ENCODE results near the gene NAGA.

NAGA gene

GRCh38 chr22:42069801-42070516 is 653 bp downstream of the NAGA start:
- Mint-ChIP-seq H3K36me3 (peaks cover 30% of the 10 kb centered on the region), H3K4me1 (peaks cover 54% of the 10 kb centered on the region), H3K27me3 (no peaks in the 10 kb centered on the region), H3K4me3 (peak overlapping the region; percentile 85), H3K9me3 (no peaks in the 10 kb centered on the region), H3K27ac (peak overlapping the region; percentile 92)
- DNase-seq: no peak
- CTCF ChIA-PET: interaction anchor here (0.8 kb wide), 1 partner anchor 101 kb away, joined by 3 read pairs; no protein-coding TSS in a partner anchor

GRCh38 chr22:42068291-42068690 is 2.3 kb downstream of the NAGA start:
- no peak overlapping the region for H3K27ac Mint-ChIP-seq
- H3K9me3 Mint-ChIP-seq: no peaks in the 10 kb centered on the region
- CTCF ChIA-PET: no interaction called here
- peaks cover 34% of the 10 kb centered on the region for H3K36me3 Mint-ChIP-seq
- no peak for DNase-seq
- peaks cover 43% of the 10 kb centered on the region for H3K4me1 Mint-ChIP-seq
- no peaks in the 10 kb centered on the region for H3K27me3 Mint-ChIP-seq
- H3K4me3 Mint-ChIP-seq: no peak overlapping the region

GRCh38 chr22:42067671-42068251 is 2.9 kb downstream of the NAGA start:
- H3K27ac Mint-ChIP-seq: no peak overlapping the region
- CTCF ChIA-PET: no interaction called here
- no peaks in the 10 kb centered on the region for H3K27me3 Mint-ChIP-seq
- H3K4me1 Mint-ChIP-seq: peaks cover 39% of the 10 kb centered on the region
- DNase-seq: no peak
- no peak overlapping the region for H3K4me3 Mint-ChIP-seq
- no peaks in the 10 kb centered on the region for H3K9me3 Mint-ChIP-seq
- peaks cover 38% of the 10 kb centered on the region for H3K36me3 Mint-ChIP-seq

- Mint-ChIP-seq H3K27me3 (no peaks in the 10 kb centered on the region), H3K4me3 (no peak overlapping the region), H3K36me3 (peaks cover 43% of the 10 kb centered on the region), H3K27ac (no peak overlapping the region), H3K4me1 (peaks cover 34% of the 10 kb centered on the region), H3K9me3 (no peaks in the 10 kb centered on the region)
- CTCF ChIA-PET: no interaction called here
- DNase-seq: no peak
These were observed 3.7 kb downstream of the NAGA start for GRCh38 chr22:42066937-42067336.

- Mint-ChIP-seq H3K27ac (no peak overlapping the region), H3K36me3 (peaks cover 47% of the 10 kb centered on the region), H3K27me3 (no peaks in the 10 kb centered on the region), H3K4me3 (no peak overlapping the region), H3K9me3 (no peaks in the 10 kb centered on the region), H3K4me1 (peaks cover 27% of the 10 kb centered on the region)
- CTCF ChIA-PET: no interaction called here
- no peak for DNase-seq
These were observed 4.4 kb downstream of the NAGA start for GRCh38 chr22:42066126-42066761.

- peaks cover 54% of the 10 kb centered on the region for H3K36me3 Mint-ChIP-seq
These were observed 5.0 kb downstream of the NAGA start for GRCh38 chr22:42065438-42066125.

GRCh38 chr22:42064629-42065028 is 6.0 kb downstream of the NAGA start:
- Mint-ChIP-seq H3K27ac (no peak overlapping the region), H3K4me1 (peaks cover 13% of the 10 kb centered on the region)
- CTCF ChIA-PET: interaction anchor here (1.0 to 1.3 kb wide), 2 partner anchors 20 to 52 kb away, joined by 3 to 4 read pairs; no protein-coding TSS in a partner anchor

More at GRCh38 chr22:42065438-42066125, 5.0 kb downstream of the NAGA start:
- peaks cover 21% of the 10 kb centered on the region for H3K4me1 Mint-ChIP-seq
- H3K9me3 Mint-ChIP-seq: no peaks in the 10 kb centered on the region
- no peak overlapping the region for H3K27ac Mint-ChIP-seq
- CTCF ChIA-PET: interaction anchor here (1.0 to 1.3 kb wide), 2 partner anchors 21 to 53 kb away, joined by 3 to 4 read pairs; no protein-coding TSS in a partner anchor
- no peak for DNase-seq
- H3K4me3 Mint-ChIP-seq: no peak overlapping the region
- no peaks in the 10 kb centered on the region for H3K27me3 Mint-ChIP-seq

GRCh38 chr22:42062506-42063170 is 8.0 kb downstream of the NAGA start:
- no peak for DNase-seq
- Mint-ChIP-seq H3K4me1 (no peaks in the 10 kb centered on the region), H3K27ac (no peak overlapping the region), H3K36me3 (peaks cover 70% of the 10 kb centered on the region), H3K9me3 (peaks cover 4% of the 10 kb centered on the region), H3K27me3 (no peaks in the 10 kb centered on the region), H3K4me3 (no peak overlapping the region)
- CTCF ChIA-PET: no interaction called here

More at GRCh38 chr22:42064629-42065028, 6.0 kb downstream of the NAGA start:
- Mint-ChIP-seq H3K27me3 (no peaks in the 10 kb centered on the region), H3K36me3 (peaks cover 63% of the 10 kb centered on the region), H3K9me3 (no peaks in the 10 kb centered on the region), H3K4me3 (no peak overlapping the region)
- DNase-seq: no peak

- no peaks in the 10 kb centered on the region for H3K4me1 Mint-ChIP-seq
- peak overlapping the region; percentile 60 for H3K27ac Mint-ChIP-seq
- no peak overlapping the region for H3K4me3 Mint-ChIP-seq
- peaks cover 68% of the 10 kb centered on the region for H3K36me3 Mint-ChIP-seq
- H3K27me3 Mint-ChIP-seq: no peaks in the 10 kb centered on the region
- DNase-seq: no peak
- CTCF ChIA-PET: no interaction called here
- peaks cover 16% of the 10 kb centered on the region for H3K9me3 Mint-ChIP-seq
These were observed 9.6 kb downstream of the NAGA start for GRCh38 chr22:42061041-42061440.

- Mint-ChIP-seq H3K4me1 (no peaks in the 10 kb centered on the region), H3K27me3 (no peaks in the 10 kb centered on the region), H3K27ac (no peak overlapping the region), H3K36me3 (peaks cover 66% of the 10 kb centered on the region), H3K4me3 (no peak overlapping the region), H3K9me3 (peaks cover 16% of the 10 kb centered on the region)
- CTCF ChIA-PET: no interaction called here
- DNase-seq: no peak
These were observed 10.1 kb downstream of the NAGA start for GRCh38 chr22:42060489-42060888.

- Mint-ChIP-seq H3K27me3 (no peaks in the 10 kb centered on the region), H3K4me3 (no peak overlapping the region), H3K36me3 (peaks cover 47% of the 10 kb centered on the region), H3K9me3 (peaks cover 16% of the 10 kb centered on the region), H3K4me1 (no peaks in the 10 kb centered on the region), H3K27ac (no peak overlapping the region)
- no peak for DNase-seq
- CTCF ChIA-PET: no interaction called here
These were observed 13.7 kb downstream of the NAGA start for GRCh38 chr22:42056757-42057511.

GRCh38 chr22:42052765-42053164 is 17.8 kb downstream of the NAGA start:
- H3K36me3 Mint-ChIP-seq: peaks cover 10% of the 10 kb centered on the region
- no peak overlapping the region for H3K4me3 Mint-ChIP-seq
- DNase-seq: no peak
- no peaks in the 10 kb centered on the region for H3K4me1 Mint-ChIP-seq
- H3K27ac Mint-ChIP-seq: no peak overlapping the region
- H3K27me3 Mint-ChIP-seq: no peaks in the 10 kb centered on the region
- peaks cover 12% of the 10 kb centered on the region for H3K9me3 Mint-ChIP-seq
- CTCF ChIA-PET: no interaction called here

- no peak overlapping the region for H3K4me3 Mint-ChIP-seq
- no peak for DNase-seq
- CTCF ChIA-PET: no interaction called here
- H3K27ac Mint-ChIP-seq: no peak overlapping the region
- H3K36me3 Mint-ChIP-seq: peaks cover under 1% of the 10 kb centered on the region
- no peaks in the 10 kb centered on the region for H3K9me3 Mint-ChIP-seq
- no peaks in the 10 kb centered on the region for H3K27me3 Mint-ChIP-seq
- no peaks in the 10 kb centered on the region for H3K4me1 Mint-ChIP-seq
These were observed 19.9 kb downstream of the NAGA start for GRCh38 chr22:42050641-42051180.
